Psoas muscle (tissue), 8 donors: ENCODE results near the gene PDE4D. TPM values are rescaled to one million over a fixed set of nuclear protein-coding genes. Genes with fewer than 3 reads are reported as not detected.
"Not testable (repeated sequence)": the region's sequence is repeated elsewhere in the genome, so short reads cannot be mapped to it uniquely, and the experiment has no call there.

ENCODE experiments used
- ATAC-seq, 4 donors: fragments of 200-7000 bp; cut with Tn5 transposase; one replicate each; pipeline ENCODE4 v1.9.1; 2020; ENCODE audit warnings: moderate library complexity in 3 of 4, mild to moderate bottlenecking in 2 of 4
- DNase-seq, 2 donors: peaks; one replicate each; pipeline ENCODE4 v3.0.0-alpha.2; 2020
- H3K27ac ChIP-seq: fragments of 200-600 bp; one replicate; pipeline ENCODE4 v1.8.0; 2022
- H3K27me3 ChIP-seq, 3 donors: fragments of 200-600 bp in 1 of 3; one replicate each; pipeline versions ENCODE4 v1.6.1 to v1.8.0; 2013 to 2022; ENCODE audit warnings: low read length in 2 of 3, mild to moderate bottlenecking in 2 of 3, moderate library complexity in 1 of 3; ENCODE audit not compliant: insufficient read depth in 3 of 3
- H3K36me3 ChIP-seq, 2 donors: fragments of 200-600 bp in 1 of 2; one replicate each; pipeline versions ENCODE4 v1.6.1 to v1.8.0; 2013 to 2022; ENCODE audit warnings: low read depth in 1 of 2, mild to moderate bottlenecking in 1 of 2, moderate library complexity in 1 of 2; ENCODE audit not compliant: insufficient read depth in 1 of 2
- H3K4me1 ChIP-seq: fragments of 200-600 bp; one replicate; pipeline ENCODE4 v1.8.0; 2022
- H3K4me3 ChIP-seq: fragments of 200-600 bp; one replicate; pipeline ENCODE4 v1.8.0; 2022; ENCODE audit warnings: mild to moderate bottlenecking
- H3K9me3 ChIP-seq: fragments of 200-600 bp; one replicate; pipeline ENCODE4 v1.8.0; 2022
- WGBS, 3 donors: extraction: QIAGEN DNeasy Blood & Tissue Kit; methylation state at CpG; one replicate each; pipeline versions ENCODE4 v1.1.6 to v1.1.7; 2013; 5-methylcytosine and 5-hydroxymethylcytosine counted together
- intact Hi-C, 2 donors: fragments of 100-400 bp; cut with DNase I; formaldehyde crosslinking; loops; one replicate each; pipeline versions ENCODE4 v1.11.0 to v1.14.2; 2022
- polyA plus RNA-seq, 3 donors: library from polyadenylated mRNA; stranded (reverse); fragments of 200-250 nt; gene quantifications; one replicate each; pipeline ENCODE4 v1.2.3, GENCODE V29; 2013
- total RNA-seq, 4 donors: library from RNA; stranded (reverse); fragmentation: NEBNext Ultra II Directional in 2 of 4; extraction: Animal tissue kit (Norgen Biotek cat#: 25700) in 2 of 4; gene quantifications; one replicate each; pipeline versions ENCODE4 v1.2.1 to v1.2.4, GENCODE V29; 2021 to 2023
- TF ChIP-seq, protein P1 (sequence below): fragments of 200-600 bp; IDR thresholded peaks from one replicate; pipeline ENCODE4 v1.8.0; 2022; ENCODE audit warnings: antibody characterized with exemption
- donor health status: healthy with polysubstance abuse.
- donor health status: DM: no; HTN: no; CAD: no; lungs with moderate emphysema.
- donor health status: Bipolar disorder and iron deficiency.
- donor health status: healthy.
- donor health status: DM: yes; HTN: yes; CAD: no.
- donor health status: DM: no; HTN: no; CAD: no.
- donor health status: DM: no; HTN: no; CAD: no.
- donor health status: DM: yes; HTN: yes; CAD: no.

Gene PDE4D
- total and polyA plus RNA-seq, 7 donors, result 42.6 to 283 (median 88.7) TPM

DNA sequence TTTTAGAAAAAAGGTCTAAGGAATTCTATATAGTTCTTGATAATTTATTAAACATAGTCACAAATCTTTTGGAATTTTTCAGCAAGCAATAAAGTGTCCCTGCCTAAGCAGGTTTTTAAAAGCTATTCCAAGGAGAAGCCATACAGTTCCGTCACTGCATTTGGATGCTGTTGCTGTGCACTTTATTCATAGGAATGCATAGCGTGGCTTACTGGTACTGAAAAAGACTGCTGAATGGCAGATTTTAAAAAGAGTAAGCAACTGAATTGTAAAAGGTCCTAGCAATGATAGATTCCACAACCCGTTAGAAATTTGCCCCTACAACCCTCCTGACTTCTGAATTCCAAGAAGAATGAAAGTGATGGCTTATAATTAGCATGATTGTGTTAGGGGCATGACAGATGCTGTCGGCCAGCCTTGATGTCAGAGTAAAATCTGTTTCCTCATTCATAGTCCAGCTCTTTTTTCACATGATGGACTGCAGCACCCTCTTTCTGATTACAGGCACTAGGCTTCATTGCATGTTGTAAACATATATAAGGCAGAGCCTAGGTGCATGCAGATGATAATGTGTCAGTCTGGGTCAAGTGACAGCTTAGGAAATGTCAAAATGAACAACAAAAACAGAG lies 227.0 kb downstream of the PDE4D start:
- Histone ChIP-seq H3K27ac (peak overlapping the region; percentile 5), H3K27me3 (no peaks in the 10 kb centered on the region), H3K36me3 (no peaks in the 10 kb centered on the region), H3K4me1 (peaks cover 30% of the 10 kb centered on the region), H3K4me3 (no peak overlapping the region), H3K9me3 (no peaks in the 10 kb centered on the region)
- DNase-seq (no peak), ATAC-seq (peak; percentile 44 to 80 (median 73))
- TF ChIP-seq, protein P1, sequence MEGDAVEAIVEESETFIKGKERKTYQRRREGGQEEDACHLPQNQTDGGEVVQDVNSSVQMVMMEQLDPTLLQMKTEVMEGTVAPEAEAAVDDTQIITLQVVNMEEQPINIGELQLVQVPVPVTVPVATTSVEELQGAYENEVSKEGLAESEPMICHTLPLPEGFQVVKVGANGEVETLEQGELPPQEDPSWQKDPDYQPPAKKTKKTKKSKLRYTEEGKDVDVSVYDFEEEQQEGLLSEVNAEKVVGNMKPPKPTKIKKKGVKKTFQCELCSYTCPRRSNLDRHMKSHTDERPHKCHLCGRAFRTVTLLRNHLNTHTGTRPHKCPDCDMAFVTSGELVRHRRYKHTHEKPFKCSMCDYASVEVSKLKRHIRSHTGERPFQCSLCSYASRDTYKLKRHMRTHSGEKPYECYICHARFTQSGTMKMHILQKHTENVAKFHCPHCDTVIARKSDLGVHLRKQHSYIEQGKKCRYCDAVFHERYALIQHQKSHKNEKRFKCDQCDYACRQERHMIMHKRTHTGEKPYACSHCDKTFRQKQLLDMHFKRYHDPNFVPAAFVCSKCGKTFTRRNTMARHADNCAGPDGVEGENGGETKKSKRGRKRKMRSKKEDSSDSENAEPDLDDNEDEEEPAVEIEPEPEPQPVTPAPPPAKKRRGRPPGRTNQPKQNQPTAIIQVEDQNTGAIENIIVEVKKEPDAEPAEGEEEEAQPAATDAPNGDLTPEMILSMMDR, result peak; percentile 32
- 36 to 66% (median 37%) methylated on average over 4 of the region's 4 CpGs for WGBS, 3 donors
- intact Hi-C loops, result loop anchor here in 1 of 2 donors (2.0 to 5.0 kb wide), 2 partner anchors 280 to 479 kb away; no protein-coding TSS in a partner anchor

DNA sequence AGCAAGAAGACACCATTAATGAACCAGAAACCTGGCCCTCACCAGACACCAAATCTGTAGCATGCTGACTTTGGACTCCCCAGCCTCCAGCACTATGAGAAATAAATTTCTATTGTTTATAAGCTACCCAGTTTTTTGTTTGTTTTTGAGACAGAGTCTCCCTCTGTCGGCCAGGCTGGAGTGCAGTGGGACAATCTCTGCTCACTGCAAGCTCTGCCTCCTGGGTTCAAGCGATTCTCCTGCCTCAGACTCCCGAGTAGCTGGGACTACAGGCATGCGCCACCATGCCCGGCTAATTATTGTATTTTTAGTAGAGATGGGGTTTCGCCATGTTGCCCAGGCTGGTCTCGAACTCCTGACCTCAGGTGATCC lies 227.7 kb downstream of the PDE4D start:
- WGBS, 3 donors, result 84 to 96% (median 95%) methylated on average over 7 of the region's 7 CpGs
- Histone ChIP-seq H3K27ac (peak overlapping the region; percentile 73), H3K4me1 (peaks cover 35% of the 10 kb centered on the region)
- not testable (repeated sequence) for H3K4me3 ChIP-seq, DNase-seq, H3K36me3 ChIP-seq, H3K27me3 ChIP-seq, H3K9me3 ChIP-seq
- intact Hi-C loops, result loop anchor here in 1 of 2 donors (2.0 to 5.0 kb wide), 2 partner anchors 279 to 479 kb away; no protein-coding TSS in a partner anchor
- peak in 3 of 4 donors; percentile 23 to 33 (median 33) for ATAC-seq

DNA sequence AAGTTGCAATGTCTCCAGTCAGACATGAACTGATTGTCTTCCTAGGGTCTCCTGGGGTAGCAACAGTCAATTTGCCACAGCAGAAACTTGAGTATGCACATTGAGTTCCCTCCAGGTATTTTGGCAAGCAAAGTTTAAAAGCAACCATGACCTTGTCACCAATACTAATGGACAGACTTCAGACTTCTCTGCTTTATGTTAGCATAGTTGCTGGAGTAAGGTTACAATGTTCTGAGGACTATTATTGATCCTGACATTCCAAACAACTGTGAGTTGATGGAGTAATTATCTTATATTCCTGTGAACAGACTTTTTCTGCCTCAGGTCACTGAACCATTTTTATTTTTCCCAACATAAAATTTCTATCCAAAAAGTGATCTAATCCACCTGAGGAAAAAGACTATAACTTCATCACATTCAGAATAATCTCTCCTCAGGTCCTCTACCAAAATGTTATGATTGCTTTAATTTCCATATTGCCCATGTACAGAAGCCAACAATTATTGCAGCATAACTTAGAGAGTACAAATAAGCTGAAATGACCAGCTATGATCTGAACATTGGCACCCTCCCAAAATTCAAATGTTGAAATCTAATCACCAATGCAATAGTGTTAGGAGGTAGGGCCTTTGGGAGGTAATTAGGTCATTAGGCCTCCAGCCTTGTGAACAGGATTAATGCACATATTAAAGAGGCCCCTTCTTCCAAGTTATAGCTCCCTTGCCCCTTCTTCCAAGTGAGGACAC lies 228.3 kb downstream of the PDE4D start:
- no peaks in the 10 kb centered on the region for H3K36me3 ChIP-seq
- peaks cover 41% of the 10 kb centered on the region for H3K4me1 ChIP-seq
- no peaks in the 10 kb centered on the region for H3K9me3 ChIP-seq
- no peaks in the 10 kb centered on the region for H3K27me3 ChIP-seq
- intact Hi-C loops, result loop anchor here in 1 of 2 donors (5.0 kb wide), 1 partner anchor 478 kb away; no protein-coding TSS in a partner anchor
- DNase-seq (no peak), ATAC-seq (peak in 3 of 4 donors; percentile 6 to 32 (median 26))
- no peak overlapping the region for H3K4me3 ChIP-seq
- TF ChIP-seq, protein P1, result no peak
- peak overlapping the region; percentile 73 for H3K27ac ChIP-seq

DNA sequence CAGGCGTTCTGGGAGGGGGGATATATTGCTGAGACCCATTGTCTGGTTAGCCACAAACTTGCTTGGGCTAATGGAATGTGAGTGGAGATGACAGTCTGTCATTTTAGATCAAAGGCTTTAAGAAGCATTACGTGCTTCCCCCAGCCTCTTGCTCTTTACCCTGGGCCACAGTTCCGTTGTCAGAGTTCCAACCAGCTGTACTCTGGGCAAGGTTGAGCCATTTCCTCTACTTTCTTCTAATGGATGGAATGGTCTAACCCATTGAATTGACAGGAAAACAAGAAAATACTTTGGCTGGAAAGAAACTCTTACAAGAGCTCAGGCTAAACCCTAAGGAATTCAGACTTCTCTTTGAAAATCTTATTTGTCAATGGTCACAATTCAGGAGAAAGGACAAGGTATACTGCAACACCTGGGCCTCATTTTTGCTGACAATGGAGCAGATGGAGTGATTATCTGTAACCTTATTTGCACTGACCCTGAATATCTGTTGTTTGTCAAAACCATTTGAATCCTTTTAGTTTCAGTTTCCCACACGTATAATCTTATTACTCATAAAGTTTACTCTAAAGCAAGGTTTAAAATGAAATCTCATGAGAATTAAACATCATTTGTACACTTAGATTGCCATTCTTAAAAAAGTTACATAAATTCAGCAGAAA lies 231.4 kb downstream of the PDE4D start:
- H3K9me3 ChIP-seq, result no peaks in the 10 kb centered on the region
- no peaks in the 10 kb centered on the region for H3K36me3 ChIP-seq
- H3K27ac ChIP-seq, result peak overlapping the region; percentile 73
- WGBS, 3 donors, result 13 to 23% (median 14%) methylated on average over 4 of the region's 4 CpGs
- TF ChIP-seq, protein P1, result no peak
- DNase-seq, result no peak
- intact Hi-C loops, result loop anchor here in 1 of 2 donors (2.0 kb wide), 2 partner anchors 77 to 155 kb away; no protein-coding TSS in a partner anchor
- peak overlapping the region; percentile 49 for H3K4me3 ChIP-seq
- H3K27me3 ChIP-seq, result no peaks in the 10 kb centered on the region
- ATAC-seq, result peak; percentile 32 to 45 (median 40)
- peaks cover 57% of the 10 kb centered on the region for H3K4me1 ChIP-seq

DNA sequence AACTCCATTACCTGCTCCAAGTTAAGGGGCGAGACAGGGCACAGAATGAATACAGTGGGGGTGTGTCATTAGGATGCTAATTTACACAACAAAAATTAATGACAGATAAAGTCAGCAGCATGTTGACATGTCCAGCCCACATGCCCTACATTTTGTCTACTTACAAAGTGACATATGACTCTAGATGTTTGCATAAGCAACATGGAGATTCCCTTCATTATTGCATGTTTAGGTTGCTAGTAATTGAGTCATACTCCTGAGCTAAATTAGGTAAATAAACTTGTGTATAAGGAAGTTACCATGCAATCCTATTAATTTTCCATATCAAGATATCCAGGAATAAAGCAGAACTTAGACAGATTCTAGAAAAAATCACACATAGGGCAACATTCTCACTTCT lies 232.2 kb downstream of the PDE4D start:
- Histone ChIP-seq H3K9me3 (no peaks in the 10 kb centered on the region), H3K4me3 (peak overlapping the region; percentile 49), H3K4me1 (peaks cover 58% of the 10 kb centered on the region), H3K27ac (peak overlapping the region; percentile 73), H3K27me3 (no peaks in the 10 kb centered on the region), H3K36me3 (no peaks in the 10 kb centered on the region)
- ATAC-seq, result peak in 1 of 4 donors; percentile 28
- WGBS, 3 donors, result 91 to 94% (median 93%) methylated on average over 1 of the region's 1 CpG
- intact Hi-C loops, result loop anchor here in 1 of 2 donors (2.0 kb wide), 1 partner anchor 77 kb away; no protein-coding TSS in a partner anchor
- DNase-seq, result no peak
- TF ChIP-seq, protein P1, result no peak
